HepG2 (cell line): ENCODE data around the gene GRIP2.

Experiments
- CREB1 ChIP-seq, 2 experiments: fragments of 450-650 bp in 1 of 2; IDR thresholded peaks; 2 replicates each; pipeline ENCODE4 v1.6.1; 2016 to 2017; ENCODE audit warnings: control low read depth in 1 of 2, mild to moderate bottlenecking in 1 of 2, missing compliant biosample characterization in 1 of 2, missing genetic modification characterization in 1 of 2
- HOXD1 ChIP-seq: sonication (generic); formaldehyde crosslinking; IDR thresholded peaks from 2 replicates; pipeline ENCODE4 v1.5.0; 2020; ENCODE audit warnings: missing genetic modification reagents

DNA sequence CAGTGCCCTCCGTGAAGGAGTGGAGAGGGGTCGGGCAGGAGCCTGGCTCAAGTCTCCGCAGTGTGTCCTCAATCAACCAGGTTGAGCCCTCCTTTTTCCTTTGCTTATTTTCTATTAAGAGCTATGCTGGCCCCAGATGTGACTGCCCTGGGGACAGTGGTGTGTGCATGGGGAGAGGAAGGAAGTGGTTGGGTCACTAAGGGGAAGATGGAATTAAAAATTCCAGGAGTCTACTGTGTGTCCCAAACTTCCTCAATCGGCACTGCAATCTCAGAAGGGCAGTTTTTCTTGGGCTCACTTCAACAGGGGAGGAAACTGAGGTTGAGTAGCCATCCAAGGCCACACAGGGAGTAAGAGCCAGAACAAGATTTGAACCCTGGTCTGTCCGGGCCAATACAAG, 13.7 kb upstream of the GRIP2 start:
- TF ChIP-seq HOXD1 (no peak), CREB1 (IDR thresholded peaks at IDR 0.05) (no peak), CREB1 (CRISPR knock-in tag; IDR thresholded peaks at IDR 0.05) (no peak)
